Mesenchymal stem cell (in vitro differentiated cells and primary cell): ENCODE results near the gene TRNP1.
A peak's percentile ranks its signal among the peaks of the same experiment; 100 is the strongest.

Experiments
- DNase-seq: peaks from one replicate; pipeline ENCODE4 v3.0.0-alpha.2; 2013
- H2AFZ ChIP-seq: one replicate; pipeline ENCODE4 v1.6.1; 2013; ENCODE audit warnings: low read depth, mild to moderate bottlenecking, control low read depth, inconsistent platforms, low read length, moderate library complexity
- H2AK5ac ChIP-seq: 2 replicates; pipeline ENCODE4 v1.6.1; 2013; ENCODE audit warnings: low read length, moderate library complexity, mild to moderate bottlenecking, inconsistent platforms; ENCODE audit not compliant: severe bottlenecking
- H2BK120ac ChIP-seq: one replicate; pipeline ENCODE4 v1.6.1; 2013; ENCODE audit warnings: low read depth, mild to moderate bottlenecking, inconsistent platforms, low read length, moderate library complexity
- H2BK12ac ChIP-seq, 2 experiments: one replicate each; pipeline ENCODE4 v1.6.1; 2013; ENCODE audit warnings: inconsistent platforms in 2 of 2, low read length in 2 of 2, mild to moderate bottlenecking in 2 of 2, moderate library complexity in 2 of 2, control low read depth in 1 of 2
- H2BK15ac ChIP-seq: one replicate; pipeline ENCODE4 v1.6.1; 2013; ENCODE audit warnings: mild to moderate bottlenecking, low read depth, inconsistent platforms; ENCODE audit not compliant: poor library complexity, severe bottlenecking
- H2BK5ac ChIP-seq: 2 replicates; pipeline ENCODE4 v1.6.1; 2013; ENCODE audit warnings: low read depth, mild to moderate bottlenecking, low read length, control low read depth, inconsistent platforms; ENCODE audit not compliant: poor library complexity, severe bottlenecking
- H3K14ac ChIP-seq, 2 experiments: one replicate each; pipeline ENCODE4 v1.6.1; 2013; ENCODE audit warnings: inconsistent platforms in 2 of 2, low read length in 2 of 2, control low read depth in 1 of 2, mild to moderate bottlenecking in 1 of 2, moderate library complexity in 1 of 2
- H3K18ac ChIP-seq, 2 experiments: one replicate each; pipeline ENCODE4 v1.6.1; 2013; ENCODE audit warnings: inconsistent platforms in 2 of 2, low read length in 2 of 2, control low read depth in 1 of 2, low read depth in 1 of 2, mild to moderate bottlenecking in 1 of 2
- H3K23ac ChIP-seq, 2 experiments: one replicate each; pipeline ENCODE4 v1.6.1; 2013; ENCODE audit warnings: inconsistent platforms in 2 of 2, low read length in 2 of 2, mild to moderate bottlenecking in 2 of 2, moderate library complexity in 2 of 2, control low read depth in 1 of 2
- H3K27ac ChIP-seq: 2 replicates; pipeline ENCODE4 v1.5.1; 2013; ENCODE audit warnings: mild to moderate bottlenecking, moderate library complexity, low read length, control low read depth, inconsistent platforms; ENCODE audit not compliant: poor library complexity, severe bottlenecking
- H3K27me3 ChIP-seq, 2 experiments: 2 replicates each; pipeline versions ENCODE4 v1.6.1 to v1.7.0; 2013; ENCODE audit warnings: low read length in 2 of 2, mild to moderate bottlenecking in 2 of 2, moderate library complexity in 2 of 2, control low read depth in 1 of 2, inconsistent platforms in 1 of 2; ENCODE audit not compliant: control insufficient read depth in 1 of 2, insufficient read depth in 1 of 2
- H3K36me3 ChIP-seq, 2 experiments: 2 replicates each; pipeline versions ENCODE4 v1.6.1 to v1.7.0; 2013; ENCODE audit warnings: low read length in 2 of 2, control low read depth in 1 of 2, inconsistent platforms in 1 of 2, low read depth in 1 of 2, mild to moderate bottlenecking in 1 of 2; ENCODE audit not compliant: insufficient read depth in 2 of 2, control insufficient read depth in 1 of 2
- H3K4ac ChIP-seq, 2 experiments: one replicate each; pipeline ENCODE4 v1.6.1; 2013; ENCODE audit warnings: inconsistent platforms in 2 of 2, low read length in 2 of 2, mild to moderate bottlenecking in 2 of 2, moderate library complexity in 2 of 2, control low read depth in 1 of 2, low read depth in 1 of 2
- H3K4me1 ChIP-seq: 2 replicates; pipeline ENCODE4 v1.6.1; 2013; ENCODE audit warnings: low read depth, low read length, control low read depth; ENCODE audit not compliant: control insufficient read depth, insufficient read depth
- H3K4me2 ChIP-seq: 2 replicates; pipeline ENCODE4 v1.6.1; 2013; ENCODE audit warnings: low read length, mild to moderate bottlenecking, inconsistent platforms; ENCODE audit not compliant: poor library complexity, severe bottlenecking
- H3K4me3 ChIP-seq, 2 experiments: 2 replicates each; pipeline versions ENCODE4 v1.5.1 to v1.7.0; 2013; ENCODE audit warnings: low read length in 2 of 2, mild to moderate bottlenecking in 2 of 2, control low read depth in 1 of 2, low read depth in 1 of 2; ENCODE audit not compliant: insufficient read depth in 1 of 2
- H3K79me1 ChIP-seq: replicated peaks from 2 replicates; pipeline ENCODE4 v1.6.1; 2013; ENCODE audit warnings: mild to moderate bottlenecking, control low read depth, low read length, inconsistent platforms; ENCODE audit not compliant: poor library complexity, severe bottlenecking
- H3K9ac ChIP-seq: 2 replicates; pipeline ENCODE4 v1.7.0; 2013; ENCODE audit warnings: mild to moderate bottlenecking, low read length, moderate library complexity
- H3K9me3 ChIP-seq: 2 replicates; pipeline ENCODE4 v1.7.0; 2013; ENCODE audit warnings: mild to moderate bottlenecking, low read length; ENCODE audit not compliant: control insufficient read depth
- H4K8ac ChIP-seq: one replicate; pipeline ENCODE4 v1.6.1; 2013; ENCODE audit warnings: inconsistent platforms, mild to moderate bottlenecking, low read length, moderate library complexity
- H4K91ac ChIP-seq: one replicate; pipeline ENCODE4 v1.6.1; 2013; ENCODE audit warnings: mild to moderate bottlenecking, low read length, inconsistent platforms
- WGBS: methylation state at CpG from one replicate; pipeline ENCODE4 v1.1.7; 2013; ENCODE audit warnings: mixed read lengths; 5-methylcytosine and 5-hydroxymethylcytosine counted together

Gene TRNP1

DNA sequence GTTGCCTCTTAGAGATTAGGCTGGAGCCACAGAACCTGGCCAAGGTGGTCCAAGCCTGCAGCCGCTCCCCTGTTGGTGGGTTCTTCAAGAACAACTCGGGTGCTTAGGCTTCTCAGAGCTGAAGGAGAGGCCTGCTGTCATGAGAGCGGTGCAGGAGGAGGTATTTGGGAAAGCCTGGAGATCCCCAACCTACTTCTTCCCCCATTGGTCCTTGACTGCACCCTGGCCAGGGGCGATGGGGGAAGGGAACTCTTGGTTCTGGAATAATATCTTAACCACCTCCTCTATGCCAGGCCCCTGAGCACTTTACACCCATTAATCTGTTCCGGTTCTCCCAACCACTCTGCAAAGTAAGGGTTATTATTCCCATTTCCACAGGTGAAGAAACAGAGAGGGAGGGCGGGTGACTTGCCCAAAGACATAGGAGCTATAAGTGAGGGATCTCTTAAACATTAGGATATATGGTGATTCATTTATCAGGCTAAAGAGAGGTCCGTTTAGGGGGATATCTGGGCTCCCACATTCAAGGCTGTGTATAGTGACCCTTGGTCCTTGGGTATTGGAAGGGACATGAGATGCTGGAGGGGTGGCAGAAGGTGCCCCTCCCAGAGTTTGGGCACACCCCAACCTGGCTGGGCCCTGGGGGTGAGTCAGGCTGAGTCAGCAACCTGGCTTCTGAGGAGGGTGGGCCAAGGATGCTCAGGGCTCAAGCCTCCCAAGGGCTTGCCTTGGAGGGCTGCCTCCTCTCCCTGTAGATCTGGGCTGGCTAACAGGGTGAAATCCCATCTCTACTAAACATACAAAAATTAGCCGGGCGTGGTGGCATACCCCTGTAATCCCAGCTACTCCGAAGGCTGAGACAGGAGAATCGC is 5.2 kb downstream of the TRNP1 start:
- Histone ChIP-seq H3K79me1 (no peaks in the 10 kb centered on the region), H4K8ac (peak overlapping the region; percentile 24), H2BK15ac (peak overlapping the region; percentile 75), H4K91ac (peak overlapping the region; percentile 76), H3K36me3 (no peaks in the 10 kb centered on the region), H3K4ac (peak overlapping the region; percentile 16 to 62), H3K4me3 (no peak overlapping the region), H3K4me1 (peaks cover 54% of the 10 kb centered on the region), H2BK5ac (peak overlapping the region; percentile 35), H2AK5ac (peak overlapping the region; percentile 67), H2AFZ (no peak overlapping the region), H2BK120ac (peak overlapping the region; percentile 19), H2BK12ac (peak overlapping the region; percentile 12 to 69), H3K27me3 (no peaks in the 10 kb centered on the region), H3K23ac (no peak overlapping the region), H3K18ac (peak overlapping the region; percentile 35 to 87), H3K9ac (peak overlapping the region; percentile 63), H3K27ac (peak overlapping the region; percentile 71), H3K14ac (peak overlapping the region in 1 of 2 experiments; percentile 9), H3K4me2 (no peak overlapping the region), H3K9me3 (no peaks in the 10 kb centered on the region)
- 85% methylated on average over 10 of the region's 11 CpGs for WGBS
- no peak for DNase-seq

DNA sequence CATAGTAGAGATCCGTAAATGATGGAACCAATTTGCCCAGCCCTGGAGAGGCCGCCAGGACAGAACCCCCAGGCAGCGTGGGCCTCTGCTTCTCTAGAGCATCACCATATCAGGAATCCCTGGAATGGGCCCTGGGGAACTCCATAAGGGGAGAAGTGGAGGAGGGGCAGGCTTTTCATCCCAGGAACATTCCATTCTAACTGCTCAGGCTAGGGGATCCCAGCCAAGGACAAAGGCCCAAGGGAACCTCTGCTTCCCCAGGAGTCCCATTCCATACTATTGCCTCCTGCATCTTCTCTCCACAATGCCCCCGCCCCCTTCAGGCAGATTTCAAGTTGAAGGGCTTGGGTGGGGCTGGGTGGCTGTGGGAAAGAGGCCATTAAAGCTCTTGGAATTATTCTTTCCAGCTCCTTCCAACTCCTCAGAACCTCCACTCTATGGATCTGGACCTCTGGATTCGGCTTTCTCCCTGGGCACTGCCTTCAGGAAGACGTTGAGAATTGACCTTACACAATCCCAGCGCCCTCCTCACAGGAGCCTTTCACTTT is 6.0 kb downstream of the TRNP1 start:
- H3K4ac ChIP-seq = peak overlapping the region; percentile 50 to 52
- peak; percentile 97 for DNase-seq
- H4K91ac ChIP-seq = peak overlapping the region; percentile 59
- H2BK120ac ChIP-seq = peak overlapping the region; percentile 40
- peak overlapping the region; percentile 8 for H2BK15ac ChIP-seq
- H3K9me3 ChIP-seq = no peaks in the 10 kb centered on the region
- no peaks in the 10 kb centered on the region for H3K79me1 ChIP-seq
- peak overlapping the region; percentile 20 for H4K8ac ChIP-seq
- no peaks in the 10 kb centered on the region for H3K27me3 ChIP-seq
- peak overlapping the region; percentile 91 for H3K27ac ChIP-seq
- H3K4me2 ChIP-seq = no peak overlapping the region
- H3K4me3 ChIP-seq = no peak overlapping the region
- 15% methylated on average over 7 of the region's 7 CpGs for WGBS
- peak overlapping the region; percentile 85 for H2AK5ac ChIP-seq
- no peak overlapping the region for H2AFZ ChIP-seq
- no peak overlapping the region for H2BK12ac ChIP-seq
- peak overlapping the region; percentile 51 for H2BK5ac ChIP-seq
- peaks cover 62% of the 10 kb centered on the region for H3K4me1 ChIP-seq
- no peak overlapping the region for H3K14ac ChIP-seq
- H3K23ac ChIP-seq = no peak overlapping the region
- peak overlapping the region; percentile 63 for H3K9ac ChIP-seq
- H3K36me3 ChIP-seq = no peaks in the 10 kb centered on the region
- H3K18ac ChIP-seq = peak overlapping the region; percentile 56 to 70

DNA sequence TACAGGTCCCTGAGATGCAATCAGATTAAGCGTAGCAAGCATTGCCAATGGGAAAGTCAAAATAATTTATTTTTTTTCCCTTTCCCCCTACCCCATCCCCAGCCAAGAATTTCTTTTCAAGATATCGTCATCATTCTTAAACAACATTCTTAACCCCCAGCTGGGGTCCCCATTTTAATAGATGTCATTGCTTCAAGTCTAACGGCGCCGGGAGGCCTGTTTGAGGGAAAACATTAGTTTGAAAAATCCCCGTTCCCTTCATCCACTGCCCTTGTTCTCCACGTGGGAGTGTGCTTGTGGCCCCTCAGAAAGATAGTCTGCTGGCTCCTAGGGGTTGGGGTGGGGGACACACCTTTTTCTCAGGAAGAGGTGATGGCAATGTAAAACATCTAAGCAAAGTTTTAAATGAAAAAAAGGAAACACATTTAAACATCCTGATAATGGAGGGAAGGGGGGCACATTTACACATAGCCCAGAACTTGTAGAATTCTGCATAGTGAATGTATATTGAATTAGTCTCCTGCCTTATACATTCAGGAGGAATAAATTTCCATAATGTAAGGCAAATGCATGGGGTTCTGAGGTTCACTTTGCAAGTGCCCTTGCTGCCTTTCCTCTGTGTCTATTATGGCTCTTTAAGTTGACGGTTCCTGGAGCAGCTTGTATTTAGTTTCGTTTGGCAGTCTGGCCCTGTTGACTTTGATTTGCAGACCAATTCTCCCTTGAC is 6.8 kb downstream of the TRNP1 start:
- Histone ChIP-seq H3K4me3 (no peak overlapping the region), H3K4me1 (peaks cover 66% of the 10 kb centered on the region), H2BK12ac (peak overlapping the region in 1 of 2 experiments; percentile 55), H3K14ac (no peak overlapping the region), H3K4me2 (no peak overlapping the region), H3K9ac (peak overlapping the region; percentile 46), H3K27me3 (no peaks in the 10 kb centered on the region), H4K91ac (peak overlapping the region; percentile 59), H3K27ac (peak overlapping the region; percentile 91), H3K23ac (no peak overlapping the region), H2AK5ac (peak overlapping the region; percentile 87), H2BK5ac (peak overlapping the region; percentile 51), H2BK15ac (peak overlapping the region; percentile 60), H2AFZ (no peak overlapping the region), H3K79me1 (no peaks in the 10 kb centered on the region), H3K18ac (peak overlapping the region; percentile 70 to 84), H2BK120ac (peak overlapping the region; percentile 58), H3K4ac (peak overlapping the region; percentile 27 to 50), H3K9me3 (no peaks in the 10 kb centered on the region), H3K36me3 (no peaks in the 10 kb centered on the region), H4K8ac (no peak overlapping the region)
- WGBS = 54% methylated on average over 8 of the region's 9 CpGs
- DNase-seq = no peak
